Measurements from ENCODE around the gene SNAPC4. TPM values are rescaled to one million over a fixed set of nuclear protein-coding genes. Genes with fewer than 3 reads are reported as not detected.

The SNAPC4 gene
- total and polyA plus RNA-seq, 2 of the 8 experiments (the other 6 are each of a cell fraction or from before 2014, with no cell fraction given), result 6.9 to 18.1 TPM

GRCh38 chr9:136429075-136429628 is 29.2 kb upstream of the SNAPC4 start:
- H3K36me3 ChIP-seq (ENCODE audit: control insufficient read depth in 2 of 4, insufficient read depth in 4 of 4, low read length in 3 of 4), result peaks cover 2 to 20% (median 3%) of the 10 kb centered on the region in 4 experiments; a peak in 5 of 8 replicates
- CTCF ChIA-PET (ENCODE audit: partially characterized antibody), result interaction anchor here (2.0 kb wide), 1 partner anchor 202 kb away, joined by 6 read pairs; no protein-coding TSS in a partner anchor
- no peak for FAIRE-seq

More at GRCh38 chr9:136429075-136429628, 29.2 kb upstream of the SNAPC4 start:
- 87% methylated on average over 20 of the region's 21 CpGs; no CpG with 5 or more reads in 1 of the 2 experiments for WGBS, 2 experiments (ENCODE audit: extremely low coverage in 1 of 2, insufficient coverage in 1 of 2, insufficient read length in 1 of 2, insufficient replicate concordance in 2 of 2, low coverage in 1 of 2, low lambda C conversion rate in 2 of 2, missing lambda C conversion rate in 1 of 2)
- POLR2A ChIA-PET (ENCODE audit: partially characterized antibody), result interaction anchor here (0.6 to 2.1 kb wide), 6 partner anchors 10 to 54 kb away, joined by 3 to 10 read pairs (median 3); no protein-coding TSS in a partner anchor
- H3K4me1 ChIP-seq (replicated peaks in 1 of 4; ENCODE audit: control insufficient read depth in 3 of 4, insufficient read depth in 4 of 4, low read length in 3 of 4), result no peaks in the 10 kb centered on the region
- H2BK5ac ChIP-seq (ENCODE audit: low read depth, low read length), result no peak overlapping the region
- H3K27me3 ChIP-seq (replicated peaks in 1 of 4; ENCODE audit: control insufficient read depth in 3 of 4, extremely low read depth in 1 of 4, insufficient read depth in 3 of 4, low read length in 3 of 4), result no peaks in the 10 kb centered on the region
- H3K18ac ChIP-seq (ENCODE audit: extremely low read depth, low read length), result no peak overlapping the region
- no peak overlapping the region for H3K14ac ChIP-seq (ENCODE audit: insufficient read length)
- H3K9ac ChIP-seq (replicated peaks in 1 of 4; ENCODE audit: extremely low read depth in 1 of 4, low read depth in 3 of 4, low read length in 3 of 4), result no peak overlapping the region
- H2BK120ac ChIP-seq (replicated peaks; ENCODE audit: low read depth, low read length), result no peak overlapping the region
- no peak overlapping the region for H4K91ac ChIP-seq (replicated peaks; ENCODE audit: insufficient read length, low read length)
- no peaks in the 10 kb centered on the region for H3K79me2 ChIP-seq (ENCODE audit: control insufficient read depth in 1 of 2, insufficient read depth in 2 of 2, low read length in 2 of 2)
- H3K4ac ChIP-seq (replicated peaks; ENCODE audit: insufficient read length, low read depth, low read length), result no peak overlapping the region
- no peak overlapping the region for H2AK5ac ChIP-seq (ENCODE audit: low read depth, low read length)
- no peak overlapping the region for H2AFZ ChIP-seq (ENCODE audit: low read length)
- no peaks in the 10 kb centered on the region for H3K9me3 ChIP-seq (ENCODE audit: insufficient read depth in 2 of 2, low read depth in 1 of 2, low read length in 1 of 2)
- no peak overlapping the region for H3K27ac ChIP-seq (ENCODE audit: low read depth, low read length)
- no peak overlapping the region for H3K4me3 ChIP-seq (ENCODE audit: extremely low read depth in 1 of 4, insufficient read depth in 2 of 4, low read depth in 3 of 4, low read length in 4 of 4)
- H2BK12ac ChIP-seq (ENCODE audit: low read depth, low read length), result no peak overlapping the region
- H3K4me2 ChIP-seq (ENCODE audit: insufficient read depth in 1 of 2, low read depth in 2 of 2, low read length in 2 of 2), result no peak overlapping the region
- no peak overlapping the region for H4K8ac ChIP-seq (ENCODE audit: extremely low read depth, insufficient read depth, low read length)
- no peak overlapping the region for H4K5ac ChIP-seq (ENCODE audit: insufficient read length, low read depth, low read length)
- no peak for DNase-seq (ENCODE audit: low read depth in 1 of 2, low spot score in 2 of 2)
- no peaks in the 10 kb centered on the region for H3K79me1 ChIP-seq (ENCODE audit: low read depth, low read length)
- no peak overlapping the region for H3K23ac ChIP-seq (ENCODE audit: insufficient read length)
- H3K23me2 ChIP-seq (ENCODE audit: low read depth, low read length), result no peaks in the 10 kb centered on the region
- H4K20me1 ChIP-seq (replicated peaks in 1 of 2; ENCODE audit: control insufficient read depth in 1 of 2, insufficient read depth in 2 of 2, low read length in 2 of 2), result peaks cover 0 to 6% of the 10 kb centered on the region in 2 experiments
- H2BK15ac ChIP-seq (ENCODE audit: low read length), result no peak overlapping the region
- H3K56ac ChIP-seq (replicated peaks; ENCODE audit: insufficient read length, low read depth, low read length), result no peak overlapping the region
- H2BK20ac ChIP-seq (ENCODE audit: low read length), result no peak overlapping the region
